Neural progenitor cell (in vitro differentiated cells): ENCODE data around the gene LRRC47. TPM values are rescaled to one million over a fixed set of nuclear protein-coding genes. Genes with fewer than 3 reads are reported as not detected.

ENCODE experiments used
- DNase-seq: peaks from one replicate; pipeline ENCODE4 v3.0.0-alpha.2; 2016; ENCODE audit warnings: low spot score
- H2AFZ ChIP-seq: fragments of 200-600 bp; sonication (generic); replicated peaks from 2 replicates; pipeline ENCODE4 v1.6.1; 2016; ENCODE audit warnings: antibody characterized with exemption
- H3F3A ChIP-seq: fragments of 200-600 bp; sonication (generic); 2 replicates; pipeline ENCODE4 v1.6.1; 2016; ENCODE audit warnings: antibody characterized with exemption, low read depth
- H3K27ac ChIP-seq: fragments of 200-600 bp; sonication (generic); 2 replicates; pipeline ENCODE4 v1.5.1; 2016; ENCODE audit warnings: mild to moderate bottlenecking
- H3K27me3 ChIP-seq: fragments of 200-600 bp; sonication (generic); 2 replicates; pipeline ENCODE4 v1.6.1; 2016; ENCODE audit warnings: mild to moderate bottlenecking, moderate library complexity
- H3K36me3 ChIP-seq: fragments of 200-600 bp; sonication (generic); 2 replicates; pipeline ENCODE4 v1.5.1; 2016
- H3K4me1 ChIP-seq: fragments of 200-600 bp; sonication (generic); 2 replicates; pipeline ENCODE4 v1.6.1; 2016; ENCODE audit warnings: mixed run types
- H3K4me2 ChIP-seq: fragments of 200-600 bp; sonication (generic); 2 replicates; pipeline ENCODE4 v1.6.1; 2016
- H3K4me3 ChIP-seq: fragments of 200-600 bp; sonication (generic); 2 replicates; pipeline ENCODE4 v1.5.1; 2016
- H3K79me2 ChIP-seq: fragments of 200-600 bp; sonication (generic); 2 replicates; pipeline ENCODE4 v1.6.1; 2016; ENCODE audit warnings: low read depth
- H3K9ac ChIP-seq: fragments of 200-600 bp; sonication (generic); 2 replicates; pipeline ENCODE4 v1.6.1; 2016
- H3K9me3 ChIP-seq: fragments of 200-600 bp; sonication (generic); 2 replicates; pipeline ENCODE4 v1.5.1; 2016; ENCODE audit warnings: low read depth
- H4K20me1 ChIP-seq: fragments of 200-600 bp; sonication (generic); 2 replicates; pipeline ENCODE4 v1.6.1; 2016; ENCODE audit warnings: low read depth
- H3K27ac Mint-ChIP-seq: 3 replicates; pipeline ENCODE4 v1.8.0; 2021; ENCODE audit warnings: mixed read lengths
- H3K27me3 Mint-ChIP-seq: 2 replicates; pipeline ENCODE4 v1.8.0; 2022; ENCODE audit warnings: low read depth, mild to moderate bottlenecking, inconsistent platforms, moderate library complexity, mixed read lengths; ENCODE audit not compliant: insufficient read depth
- H3K36me3 Mint-ChIP-seq: 3 replicates; pipeline ENCODE4 v1.8.0; 2021; ENCODE audit warnings: mixed read lengths
- H3K4me1 Mint-ChIP-seq: 3 replicates; pipeline ENCODE4 v1.8.0; 2021; ENCODE audit warnings: mixed read lengths
- H3K4me3 Mint-ChIP-seq: 3 replicates; pipeline ENCODE4 v1.8.0; 2021; ENCODE audit warnings: mild to moderate bottlenecking, moderate library complexity, mixed read lengths
- H3K9me3 Mint-ChIP-seq: 3 replicates; pipeline ENCODE4 v1.8.0; 2020; ENCODE audit warnings: mixed read lengths
- CTCF ChIP-seq: fragments of 200-600 bp; sonication (generic); IDR thresholded peaks from 2 replicates; pipeline ENCODE4 v1.5.1; 2017; ENCODE audit warnings: antibody characterized with exemption, mild to moderate bottlenecking
- EZH2 ChIP-seq: fragments of 200-600 bp; sonication (generic); IDR thresholded peaks from 2 replicates; pipeline ENCODE4 v1.6.1; 2017; ENCODE audit warnings: antibody characterized with exemption, mild to moderate bottlenecking, moderate library complexity
- EZH2phosphoT487 ChIP-seq: fragments of 200-600 bp; sonication (generic); IDR thresholded peaks from 2 replicates; pipeline ENCODE4 v1.6.1; 2017; ENCODE audit warnings: antibody characterized with exemption
- total RNA-seq: library from RNA; depleted of rRNA; stranded (reverse); fragments of >200 nt; gene quantifications from 2 replicates; pipeline ENCODE4 v1.2.3, GENCODE V29; 2015; ENCODE audit warnings: low replicate concordance

The LRRC47 gene
- total RNA-seq, 1 donor from 2014 or later, result 51.0 TPM

GRCh38 chr1:3827813-3828307 is 31.6 kb upstream of the LRRC47 start:
- Histone ChIP-seq H3F3A (no peaks in the 10 kb centered on the region), H4K20me1 (no peaks in the 10 kb centered on the region), H3K4me3 (no peak overlapping the region), H2AFZ (no peak overlapping the region), H3K27me3 (no peaks in the 10 kb centered on the region), H3K9me3 (no peaks in the 10 kb centered on the region), H3K4me2 (no peak overlapping the region), H3K4me1 (no peaks in the 10 kb centered on the region), H3K79me2 (no peaks in the 10 kb centered on the region), H3K9ac (no peak overlapping the region), H3K27ac (no peak overlapping the region), H3K36me3 (no peaks in the 10 kb centered on the region)
- H3K9me3 Mint-ChIP-seq, result no peaks in the 10 kb centered on the region
- H3K4me3 Mint-ChIP-seq, result no peak overlapping the region
- peaks cover 29% of the 10 kb centered on the region for H3K36me3 Mint-ChIP-seq
- peak; percentile 45 for DNase-seq
- no peak overlapping the region for H3K27ac Mint-ChIP-seq
- peak; percentile 25 for TF ChIP-seq CTCF
- no peak for TF ChIP-seq EZH2
- no peak for TF ChIP-seq EZH2phosphoT487
- peaks cover 3% of the 10 kb centered on the region for H3K4me1 Mint-ChIP-seq
- H3K27me3 Mint-ChIP-seq, result peaks cover 3% of the 10 kb centered on the region

GRCh38 chr1:3825356-3825755 is 29.1 kb upstream of the LRRC47 start:
- Histone ChIP-seq H3F3A (no peaks in the 10 kb centered on the region), H3K79me2 (no peaks in the 10 kb centered on the region), H3K4me3 (no peak overlapping the region), H2AFZ (no peak overlapping the region), H4K20me1 (no peaks in the 10 kb centered on the region), H3K27ac (no peak overlapping the region), H3K4me2 (no peak overlapping the region), H3K4me1 (no peaks in the 10 kb centered on the region), H3K27me3 (no peaks in the 10 kb centered on the region), H3K9ac (no peak overlapping the region), H3K9me3 (no peaks in the 10 kb centered on the region), H3K36me3 (no peaks in the 10 kb centered on the region)
- Mint-ChIP-seq H3K36me3 (peaks cover 23% of the 10 kb centered on the region), H3K27me3 (peaks cover 3% of the 10 kb centered on the region), H3K27ac (no peak overlapping the region), H3K4me1 (peaks cover 14% of the 10 kb centered on the region), H3K9me3 (no peaks in the 10 kb centered on the region), H3K4me3 (no peak overlapping the region)
- no peak for DNase-seq
- TF ChIP-seq EZH2phosphoT487 (no peak), CTCF (no peak), EZH2 (no peak)

GRCh38 chr1:3824650-3825049 is 28.4 kb upstream of the LRRC47 start:
- no peak overlapping the region for H3K4me2 ChIP-seq
- no peak overlapping the region for H3K9ac ChIP-seq
- no peaks in the 10 kb centered on the region for H3F3A ChIP-seq
- Mint-ChIP-seq H3K27ac (no peak overlapping the region), H3K4me1 (peaks cover 14% of the 10 kb centered on the region), H3K4me3 (no peak overlapping the region), H3K9me3 (no peaks in the 10 kb centered on the region), H3K36me3 (peaks cover 21% of the 10 kb centered on the region), H3K27me3 (peaks cover 5% of the 10 kb centered on the region)
- H3K27me3 ChIP-seq, result no peaks in the 10 kb centered on the region
- H3K27ac ChIP-seq, result no peak overlapping the region
- no peaks in the 10 kb centered on the region for H3K4me1 ChIP-seq
- no peaks in the 10 kb centered on the region for H3K79me2 ChIP-seq
- TF ChIP-seq CTCF, result no peak
- TF ChIP-seq EZH2, result no peak
- no peak for TF ChIP-seq EZH2phosphoT487
- H3K4me3 ChIP-seq, result no peak overlapping the region
- no peak for DNase-seq
- H4K20me1 ChIP-seq, result no peaks in the 10 kb centered on the region
- no peaks in the 10 kb centered on the region for H3K36me3 ChIP-seq
- H3K9me3 ChIP-seq, result no peaks in the 10 kb centered on the region
- no peak overlapping the region for H2AFZ ChIP-seq
